Globus pallidus (tissue), 1 donor: Measurements from ENCODE around the gene RAB19.
"Not testable (repeated sequence)": the region's sequence is repeated elsewhere in the genome, so short reads cannot be mapped to it uniquely, and the experiment has no call there.

Experiments used
- DNase-seq: peaks from one replicate; pipeline ENCODE4 v3.0.0-alpha.2; 2015; ENCODE audit warnings: low spot score

The RAB19 gene

DNA sequence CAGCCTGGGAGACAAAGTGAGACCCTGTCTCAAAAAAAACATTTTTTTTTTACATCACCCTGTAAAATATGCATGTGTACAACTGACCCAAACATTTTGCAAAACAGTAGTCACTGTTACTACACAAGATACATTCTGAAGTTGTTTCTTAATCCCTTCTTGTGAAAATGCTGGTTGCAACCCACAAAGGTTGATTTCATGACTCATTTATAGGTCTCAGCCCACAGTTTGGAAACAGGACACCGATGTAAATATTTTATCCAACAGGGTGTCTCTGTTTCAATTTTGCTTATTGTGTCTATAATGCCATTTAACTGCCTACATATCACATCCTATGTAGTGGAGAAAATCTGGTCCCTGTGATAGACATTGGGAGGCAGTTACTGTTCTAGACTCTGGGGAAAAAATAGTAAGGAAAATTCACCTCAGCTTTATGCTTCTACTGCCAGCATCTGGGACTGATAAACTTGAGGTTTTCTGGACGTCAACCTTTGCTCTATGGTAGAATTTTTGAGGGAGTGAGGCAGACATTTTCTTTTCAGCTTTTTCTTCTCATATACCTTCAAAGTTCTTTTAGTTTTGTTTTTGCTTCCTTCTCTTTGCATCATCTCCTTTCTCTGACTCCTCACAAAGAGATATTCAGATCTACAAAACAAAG is 1.6 kb upstream of the RAB19 start:
- no peak for DNase-seq

DNA sequence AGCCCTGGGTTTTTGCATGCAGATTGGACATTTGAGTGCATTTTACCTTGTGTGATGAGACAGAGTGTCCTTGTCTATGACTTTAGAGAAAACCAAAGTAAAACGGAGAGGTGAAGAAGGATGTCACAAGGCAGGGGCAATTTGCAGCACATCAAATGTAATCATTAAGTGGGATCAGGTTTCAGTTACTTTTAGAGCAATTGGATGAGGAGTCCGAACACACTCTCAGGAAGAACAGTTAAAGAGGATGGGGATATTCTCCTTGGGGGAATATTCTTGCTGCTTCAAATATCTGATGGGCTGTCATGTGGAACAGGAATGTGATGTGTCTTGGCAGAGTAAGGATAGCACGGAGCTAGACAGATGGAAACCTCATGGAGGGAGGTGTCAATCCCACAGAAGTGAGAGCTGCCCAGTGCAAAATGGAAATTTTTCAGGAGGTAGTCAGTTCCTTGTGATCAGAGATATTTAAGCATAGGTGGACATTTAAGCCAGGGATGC is 757 bp downstream of the RAB19 start:
- DNase-seq, result no peak

DNA sequence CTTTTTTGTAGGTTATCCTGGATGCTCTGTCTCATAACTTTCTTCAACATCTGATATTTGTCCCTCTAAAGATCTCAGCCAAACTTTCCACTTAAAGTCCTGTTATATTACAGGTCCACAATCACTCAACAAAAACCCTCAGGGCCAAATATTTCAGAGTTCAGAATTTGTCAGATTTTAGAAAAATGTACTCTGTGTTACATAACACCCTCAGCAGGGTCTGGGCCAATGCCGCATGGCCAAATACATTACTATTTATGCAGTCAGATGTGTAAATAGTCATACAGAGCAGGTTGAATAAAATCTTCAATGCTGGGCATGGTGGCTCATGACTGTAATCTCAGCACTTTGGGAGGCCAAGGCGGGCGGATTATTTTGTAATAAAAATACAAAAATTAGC is 11.5 kb downstream of the RAB19 start:
- DNase-seq, result no peak

- DNase-seq, result not testable (repeated sequence)
Measured at GRCh38 chr7:140415816-140416215, 12.0 kb downstream of the RAB19 start.

DNA sequence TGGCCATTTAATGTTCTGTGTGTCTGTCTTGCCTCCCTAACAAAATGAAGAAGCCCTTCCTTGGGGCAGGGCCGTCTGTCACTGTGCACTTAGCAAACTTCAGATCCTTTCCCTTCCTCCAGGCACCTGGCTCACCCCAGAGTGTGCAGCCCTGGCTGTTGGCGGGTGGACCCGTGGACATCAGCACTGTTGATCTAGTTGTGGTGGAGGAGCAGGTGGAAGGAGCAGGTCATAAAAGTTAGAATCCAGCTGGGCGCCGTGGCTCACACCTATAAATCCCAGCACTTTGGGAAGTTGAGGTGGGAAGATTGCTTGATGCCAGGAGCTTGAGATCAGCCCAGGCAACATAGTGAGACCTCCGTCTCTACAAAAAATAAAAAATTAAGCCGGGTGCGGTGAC is 12.7 kb downstream of the RAB19 start:
- no peak for DNase-seq

DNA sequence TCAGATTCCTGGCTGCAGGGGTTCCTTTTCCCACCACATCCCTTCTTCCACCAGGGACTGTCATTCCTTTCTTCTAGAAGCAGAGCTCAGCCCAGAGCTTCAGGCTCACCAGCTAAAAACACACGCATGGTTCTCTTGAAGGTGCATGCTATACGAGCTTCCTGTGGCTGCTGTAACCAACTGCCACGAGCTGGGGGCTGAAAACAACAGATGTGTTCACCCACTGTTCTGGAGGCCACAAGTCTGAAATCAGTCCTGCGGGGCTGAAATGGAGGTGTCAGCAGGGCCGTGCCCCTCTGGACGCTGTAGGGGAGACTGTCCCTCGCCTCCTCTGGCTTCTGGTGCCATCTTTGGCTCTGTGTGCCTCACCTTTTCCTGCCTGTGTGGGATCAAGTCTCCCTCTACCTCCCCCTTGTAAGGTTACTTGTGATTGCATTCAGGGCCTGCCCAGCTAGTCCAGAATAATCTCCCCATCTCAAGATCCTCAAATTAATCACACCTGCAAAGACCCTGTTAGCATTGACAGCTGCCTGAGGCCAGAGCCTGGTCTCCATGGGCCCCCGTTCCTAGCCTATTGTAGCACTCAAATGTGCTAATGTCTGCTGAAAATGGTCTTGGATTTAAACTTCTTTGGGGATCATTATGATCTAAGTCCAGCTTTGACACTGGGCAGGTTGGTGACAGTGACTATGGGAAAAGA is 13.7 kb downstream of the RAB19 start:
- DNase-seq, result no peak

DNA sequence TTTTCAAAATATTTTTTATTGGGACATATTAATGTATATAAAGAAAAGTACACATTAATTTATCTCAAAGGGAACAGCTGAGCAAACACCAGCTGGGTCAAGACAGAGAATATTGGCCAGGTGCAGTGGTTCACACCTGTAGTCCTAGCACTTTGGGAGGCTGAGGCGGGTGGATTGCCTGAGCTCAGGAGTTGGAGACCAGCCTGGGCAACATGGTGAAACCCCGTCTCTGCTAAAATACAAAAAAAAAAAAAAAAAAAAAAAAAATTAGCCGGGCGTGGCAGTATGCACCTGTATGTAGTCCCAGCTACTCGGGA is 14.3 kb downstream of the RAB19 start:
- not testable (repeated sequence) for DNase-seq

DNA sequence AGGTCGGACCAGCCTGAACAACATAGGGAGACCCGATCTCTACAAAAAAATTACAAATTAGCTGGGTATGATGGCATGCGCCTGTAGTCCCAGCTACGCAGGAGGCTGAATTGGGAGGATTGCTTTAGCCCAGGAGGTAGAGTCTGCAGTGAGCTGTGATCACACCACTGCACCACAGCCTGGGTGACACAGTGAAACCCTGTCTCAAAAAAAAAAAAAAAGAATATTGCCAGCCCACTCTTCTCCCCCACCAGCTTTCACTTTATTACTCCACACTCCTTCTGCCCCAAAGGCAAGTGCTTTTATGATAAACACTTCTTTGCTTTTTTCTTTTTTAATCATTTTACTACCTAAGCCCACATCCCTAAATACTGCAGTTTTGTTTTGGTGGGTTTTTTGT is 14.8 kb downstream of the RAB19 start:
- no peak for DNase-seq

- no peak for DNase-seq
Measured at GRCh38 chr7:140421521-140421920, 17.7 kb downstream of the RAB19 start.

GRCh38 chr7:140423501-140423900 is 19.6 kb downstream of the RAB19 start:
- no peak for DNase-seq

GRCh38 chr7:140425718-140426117 is 21.9 kb downstream of the RAB19 start:
- DNase-seq, result no peak

GRCh38 chr7:140426130-140426529 is 22.3 kb downstream of the RAB19 start:
- no peak for DNase-seq

DNA sequence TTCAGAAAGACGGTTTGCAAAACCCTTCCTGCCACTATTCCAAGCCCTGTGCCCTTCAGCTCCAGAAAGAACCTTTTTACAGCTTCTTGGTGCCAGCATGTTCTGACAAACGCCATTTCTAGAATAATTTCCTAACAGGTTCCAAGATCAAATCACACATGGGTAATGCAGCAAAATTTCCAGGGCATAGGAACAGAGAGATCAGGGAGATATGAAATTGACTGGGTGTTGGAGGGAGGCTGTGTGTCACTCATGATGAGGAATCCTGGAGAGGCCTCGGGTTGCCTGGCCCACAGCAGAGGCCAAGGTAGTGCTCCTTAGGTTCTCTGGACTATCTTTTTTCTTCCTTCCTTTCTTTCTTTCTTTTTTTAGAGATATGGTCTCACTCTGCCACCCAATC is 29.5 kb downstream of the RAB19 start:
- DNase-seq, result no peak

- no peak for DNase-seq
Measured at GRCh38 chr7:140435252-140435895, 31.5 kb downstream of the RAB19 start.

DNA sequence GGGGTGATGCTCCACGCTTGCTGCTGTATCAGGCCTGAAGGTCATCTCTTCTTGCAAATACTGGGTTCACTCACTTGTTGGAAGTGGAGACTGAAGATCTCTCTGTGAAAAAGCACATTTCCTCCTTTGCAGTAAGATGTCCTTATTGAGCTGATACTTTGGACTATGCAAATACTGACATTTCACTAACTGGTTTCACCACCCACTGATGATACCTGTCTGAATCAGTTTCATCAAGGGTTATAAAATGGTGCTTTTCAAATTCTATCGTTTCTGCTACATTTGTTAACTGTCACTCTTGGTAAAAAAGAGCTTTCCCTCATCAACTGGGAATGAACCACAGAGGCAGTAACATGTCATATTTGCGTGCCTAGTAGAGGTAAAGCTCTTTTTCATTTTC is 35.5 kb downstream of the RAB19 start:
- DNase-seq, result no peak

DNA sequence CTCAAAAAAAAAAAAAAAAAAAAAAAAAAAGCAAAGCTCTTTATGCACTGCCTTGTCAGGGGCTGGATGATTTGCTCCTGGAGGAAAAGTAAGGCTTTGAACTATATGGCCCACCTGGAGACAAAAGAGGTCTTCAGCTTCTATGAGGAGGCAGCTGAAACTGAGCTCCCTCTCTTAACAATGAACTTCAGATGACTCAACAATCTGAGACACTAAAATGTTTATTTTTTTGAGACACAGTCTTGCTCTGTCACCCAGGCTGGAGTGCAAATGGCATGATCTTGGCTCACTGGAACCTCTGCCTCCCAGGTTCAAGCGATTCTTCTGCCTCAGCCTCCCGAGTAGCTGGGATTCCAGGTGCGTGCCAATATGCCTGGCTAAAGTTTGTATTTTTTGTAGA is 36.7 kb downstream of the RAB19 start:
- DNase-seq, result no peak

DNA sequence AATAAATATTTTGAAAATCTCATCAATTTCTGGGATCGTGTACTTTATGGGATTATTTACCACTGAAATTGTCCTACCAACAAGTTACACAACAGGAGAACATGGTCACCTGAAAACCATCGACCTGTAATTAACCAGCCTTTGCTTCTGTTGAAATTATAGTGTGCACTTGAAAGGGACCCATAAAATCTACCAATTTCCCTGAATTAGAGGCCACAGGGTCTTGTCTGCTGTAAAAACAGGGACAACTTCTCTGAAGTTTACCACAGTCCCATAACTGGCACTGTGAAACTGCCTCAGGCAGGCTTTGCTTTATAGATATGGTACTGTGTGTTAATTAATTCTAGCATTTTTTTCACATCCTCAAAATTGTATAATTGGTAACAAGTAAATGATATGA is 37.7 kb downstream of the RAB19 start:
- DNase-seq, result no peak

DNA sequence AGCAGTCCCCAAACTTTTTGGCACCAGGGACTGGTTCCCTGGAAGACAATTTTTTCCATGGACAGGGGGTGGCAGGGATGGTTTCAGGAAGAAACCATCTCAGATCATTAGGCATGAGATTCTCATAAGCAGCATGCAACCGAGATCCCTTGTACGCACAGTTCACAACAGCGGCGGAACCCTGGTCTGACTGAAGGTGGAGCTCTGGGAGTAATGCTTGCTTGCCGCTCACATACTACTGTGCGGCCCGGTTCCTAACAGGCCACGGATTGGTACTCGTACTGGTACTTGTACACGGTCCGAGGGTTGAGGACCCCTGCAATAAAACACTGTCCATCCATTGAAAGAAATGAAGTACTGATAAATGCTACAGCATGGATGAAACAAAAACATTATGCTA is 42.6 kb downstream of the RAB19 start:
- no peak for DNase-seq

GRCh38 chr7:140447841-140448240 is 44.0 kb downstream of the RAB19 start:
- DNase-seq, result no peak

- DNase-seq, result no peak
Measured at GRCh38 chr7:140448781-140449480, 45.1 kb downstream of the RAB19 start.

GRCh38 chr7:140451716-140452115 is 47.9 kb downstream of the RAB19 start:
- DNase-seq, result no peak

- no peak for DNase-seq
Measured at GRCh38 chr7:140453273-140453672, 49.4 kb downstream of the RAB19 start.
